RWPE2 (cell line): ENCODE data around the gene PPP1R1B.
A peak's percentile ranks its signal among the peaks of the same experiment; 100 is the strongest.

Source experiments
- ATAC-seq: fragments of 200-7000 bp; cut with Tn5 transposase; 3 replicates; pipeline ENCODE4 v1.9.1; 2021; ENCODE audit warnings: low read depth
- DNase-seq: peaks from one replicate; pipeline ENCODE4 v3.0.0-alpha.2; 2020; ENCODE audit warnings: low spot score
- H3K27ac ChIP-seq: fragments of 450-650 bp; 2 replicates; pipeline ENCODE4 v1.5.1; 2017; ENCODE audit warnings: mild to moderate bottlenecking; ENCODE audit not compliant: poor library complexity, severe bottlenecking
- H3K27me3 ChIP-seq: fragments of 250-450 bp; sonication (Bioruptor Pico); 2 replicates; pipeline ENCODE4 v1.5.1; 2021; ENCODE audit warnings: mild to moderate bottlenecking, moderate library complexity; ENCODE audit not compliant: insufficient read depth, poor library complexity, severe bottlenecking
- H3K36me3 ChIP-seq: fragments of 250-450 bp; sonication (Bioruptor Pico); 2 replicates; pipeline ENCODE4 v1.5.1; 2020; ENCODE audit warnings: low read depth, mild to moderate bottlenecking, moderate library complexity
- H3K4me1 ChIP-seq: fragments of 250-450 bp; sonication (Bioruptor Pico); 2 replicates; pipeline ENCODE4 v1.5.1; 2021; ENCODE audit warnings: mild to moderate bottlenecking, moderate library complexity; ENCODE audit not compliant: insufficient read depth, poor library complexity, severe bottlenecking
- H3K4me3 ChIP-seq: fragments of 250-450 bp; sonication (Bioruptor Pico); 2 replicates; pipeline ENCODE4 v1.5.1; 2021; ENCODE audit warnings: mild to moderate bottlenecking, moderate library complexity; ENCODE audit not compliant: severe bottlenecking
- H3K9me3 ChIP-seq: fragments of 250-450 bp; sonication (Bioruptor Pico); 2 replicates; pipeline ENCODE4 v1.5.1; 2021; ENCODE audit warnings: mild to moderate bottlenecking, moderate library complexity; ENCODE audit not compliant: severe bottlenecking
- CTCF ChIP-seq: fragments of 450-650 bp; IDR thresholded peaks from one replicate; pipeline ENCODE4 v1.5.1; 2017; ENCODE audit warnings: mild to moderate bottlenecking, moderate library complexity; ENCODE audit not compliant: poor library complexity, severe bottlenecking

The PPP1R1B gene

GRCh38 chr17:39665642-39666224 is 39.0 kb downstream of the PPP1R1B start:
- Histone ChIP-seq H3K36me3 (no peaks in the 10 kb centered on the region; the same call in 1 of the 2 replicates), H3K27me3 (peaks cover 4% of the 10 kb centered on the region), H3K4me3 (no peak overlapping the region), H3K4me1 (no peaks in the 10 kb centered on the region), H3K27ac (no peak overlapping the region), H3K9me3 (no peaks in the 10 kb centered on the region)
- no peak for DNase-seq
- TF ChIP-seq CTCF: no peak
- ATAC-seq: peak; percentile 53

GRCh38 chr17:39666231-39666600 is 39.5 kb downstream of the PPP1R1B start:
- Histone ChIP-seq H3K9me3 (no peaks in the 10 kb centered on the region), H3K4me3 (no peak overlapping the region), H3K27me3 (peaks cover 4% of the 10 kb centered on the region), H3K4me1 (no peaks in the 10 kb centered on the region), H3K27ac (no peak overlapping the region), H3K36me3 (no peaks in the 10 kb centered on the region)
- no peak for TF ChIP-seq CTCF
- no peak for ATAC-seq
- no peak for DNase-seq

- no peak for TF ChIP-seq CTCF
- Histone ChIP-seq H3K27me3 (peaks cover 4% of the 10 kb centered on the region), H3K36me3 (no peaks in the 10 kb centered on the region), H3K4me3 (no peak overlapping the region), H3K27ac (no peak overlapping the region), H3K4me1 (no peaks in the 10 kb centered on the region), H3K9me3 (no peaks in the 10 kb centered on the region)
- ATAC-seq (no peak), DNase-seq (peak; percentile 51)
Measured at GRCh38 chr17:39666601-39667261, 40.0 kb downstream of the PPP1R1B start.

- no peak overlapping the region for H3K27ac ChIP-seq
- no peaks in the 10 kb centered on the region for H3K4me1 ChIP-seq
- no peak for TF ChIP-seq CTCF
- no peak for ATAC-seq
- peak; percentile 49 for DNase-seq
- peaks cover 4% of the 10 kb centered on the region for H3K27me3 ChIP-seq
- H3K4me3 ChIP-seq: no peak overlapping the region
- H3K9me3 ChIP-seq: no peaks in the 10 kb centered on the region
- no peaks in the 10 kb centered on the region for H3K36me3 ChIP-seq
Measured at GRCh38 chr17:39667262-39667944, 40.7 kb downstream of the PPP1R1B start.
